Measurements from ENCODE around the gene SH3RF1.

SH3RF1 gene

GRCh38 chr4:169158046-169158445 is 112.7 kb downstream of the SH3RF1 start:
- no peak for DNase-seq

GRCh38 chr4:169156392-169156791 is 114.4 kb downstream of the SH3RF1 start:
- no peak for DNase-seq

GRCh38 chr4:169154121-169154520 is 116.6 kb downstream of the SH3RF1 start:
- no peak for DNase-seq

GRCh38 chr4:169153481-169154087 is 117.2 kb downstream of the SH3RF1 start:
- no peak for DNase-seq

GRCh38 chr4:169152899-169153298 is 117.9 kb downstream of the SH3RF1 start:
- no peak for DNase-seq

- DNase-seq: no peak
Measured at GRCh38 chr4:169152098-169152497, 118.7 kb downstream of the SH3RF1 start.

- DNase-seq: no peak
Measured at GRCh38 chr4:169151671-169152070, 119.1 kb downstream of the SH3RF1 start.

- no peak for DNase-seq
Measured at GRCh38 chr4:169150806-169151205, 120.0 kb downstream of the SH3RF1 start.

GRCh38 chr4:169148885-169149284 is 121.9 kb downstream of the SH3RF1 start:
- DNase-seq: no peak

GRCh38 chr4:169147191-169147590 is 123.6 kb downstream of the SH3RF1 start:
- no peak for DNase-seq

GRCh38 chr4:169144061-169144600 is 126.6 kb downstream of the SH3RF1 start:
- no peak for DNase-seq

- DNase-seq: no peak
Measured at GRCh38 chr4:169143335-169143734, 127.4 kb downstream of the SH3RF1 start.

GRCh38 chr4:169142906-169143305 is 127.8 kb downstream of the SH3RF1 start:
- no peak for DNase-seq

- DNase-seq: no peak
Measured at GRCh38 chr4:169142391-169142790, 128.4 kb downstream of the SH3RF1 start.

- no peak for DNase-seq
Measured at GRCh38 chr4:169139021-169139420, 131.7 kb downstream of the SH3RF1 start.

GRCh38 chr4:169137558-169137920 is 133.2 kb downstream of the SH3RF1 start:
- no peak for DNase-seq

GRCh38 chr4:169136796-169137557 is 133.8 kb downstream of the SH3RF1 start:
- no peak for DNase-seq

GRCh38 chr4:169136330-169136729 is 134.4 kb downstream of the SH3RF1 start:
- no peak for DNase-seq

GRCh38 chr4:169135776-169136175 is 135.0 kb downstream of the SH3RF1 start:
- DNase-seq: no peak

- DNase-seq: no peak
Measured at GRCh38 chr4:169133932-169134331, 136.8 kb downstream of the SH3RF1 start.

- no peak for DNase-seq
Measured at GRCh38 chr4:169132561-169133305, 138.0 kb downstream of the SH3RF1 start.

GRCh38 chr4:169131556-169132208 is 139.1 kb downstream of the SH3RF1 start:
- no peak for DNase-seq

GRCh38 chr4:169128902-169129301 is 141.9 kb downstream of the SH3RF1 start:
- no peak for DNase-seq

Data from DMS79 treated with DMSO at 0.1 percent for 48 hours (cell line).